Vagina (tissue), 2 donors: ENCODE measurements around the gene RNF213. TPM values are rescaled to one million over a fixed set of nuclear protein-coding genes. Genes with fewer than 3 reads are reported as not detected.

ENCODE experiments used
- DNase-seq, 2 donors: peaks; one replicate each; pipeline ENCODE4 v3.0.0-alpha.2; 2017; ENCODE audit errors: extremely low spot score in 2 of 2
- H3K27ac ChIP-seq: fragments of 200-600 bp; sonication (generic); one replicate; pipeline ENCODE4 v1.5.1; 2019
- H3K27me3 ChIP-seq: fragments of 200-600 bp; sonication (generic); one replicate; pipeline ENCODE4 v1.5.1; 2019
- H3K36me3 ChIP-seq, 2 donors: fragments of 200-600 bp; sonication (generic); one replicate each; pipeline ENCODE4 v1.5.1; 2017 to 2019
- H3K4me1 ChIP-seq: fragments of 200-600 bp; sonication (generic); one replicate; pipeline ENCODE4 v1.5.1; 2019
- H3K4me3 ChIP-seq, 2 donors: fragments of 200-600 bp; sonication (generic); 1 replicate in 1 of 2; 2 replicates in 1 of 2; pipeline ENCODE4 v1.5.1; 2016 to 2019
- H3K9me3 ChIP-seq: fragments of 200-600 bp; sonication (generic); one replicate; pipeline ENCODE4 v1.5.1; 2019
- CTCF ChIP-seq, 3 experiments: fragments of 450-650 bp in 2 of 3; fragments of 200-600 bp in 1 of 3; sonication (generic) in 1 of 3; IDR thresholded peaks; one replicate each; pipeline ENCODE4 v1.5.1; 2017 to 2019; ENCODE audit warnings: antibody characterized with exemption in 3 of 3, mild to moderate bottlenecking in 2 of 3, moderate library complexity in 2 of 3
- POLR2A ChIP-seq, 2 donors: fragments of 450-650 bp; IDR thresholded peaks; one replicate each; pipeline ENCODE4 v1.6.1; 2017; ENCODE audit warnings: antibody characterized with exemption in 2 of 2, mild to moderate bottlenecking in 2 of 2, moderate library complexity in 2 of 2
- POLR2AphosphoS5 ChIP-seq, 2 donors: sonication (generic); formaldehyde crosslinking; IDR thresholded peaks; one replicate each; pipeline ENCODE4 v1.9.0; 2017; ENCODE audit warnings: antibody characterized with exemption in 2 of 2, mild to moderate bottlenecking in 2 of 2, low read depth in 1 of 2; ENCODE audit not compliant: insufficient read depth in 1 of 2
- intact Hi-C: fragments of 100-400 bp; cut with DNase I; formaldehyde crosslinking; loops from one replicate; pipeline ENCODE4 v1.15.1; 2023
- total RNA-seq: library from RNA; depleted of rRNA; stranded (reverse); fragments of >200 nt; gene quantifications from one replicate; pipeline ENCODE4 v1.2.3, GENCODE V29; 2016

Gene RNF213
- total RNA-seq, 1 donor from 2014 or later: 144 TPM

- no peak for DNase-seq
- Histone ChIP-seq H3K4me1 (no peaks in the 10 kb centered on the region), H3K9me3 (peaks cover 6% of the 10 kb centered on the region), H3K4me3 (no peak overlapping the region), H3K27me3 (no peaks in the 10 kb centered on the region), H3K36me3 (peaks cover 0 to 99% of the 10 kb centered on the region in 2 donors), H3K27ac (no peak overlapping the region)
- intact Hi-C loops: no loop called here
- TF ChIP-seq CTCF (IDR thresholded peaks at IDR 0.05) (no peak), POLR2AphosphoS5 (IDR thresholded peaks at IDR 0.05; ENCODE audit: insufficient read depth in 1 of 2, low read depth in 1 of 2) (no peak), POLR2A (IDR thresholded peaks at IDR 0.05) (no peak)
These were observed 43.2 kb downstream of the RNF213 start for GRCh38 chr17:80303824-80304223.

GRCh38 chr17:80307994-80308691 lies 47.5 kb downstream of the RNF213 start:
- TF ChIP-seq CTCF (IDR thresholded peaks at IDR 0.05) (no peak), POLR2A (IDR thresholded peaks at IDR 0.05) (no peak), POLR2AphosphoS5 (IDR thresholded peaks at IDR 0.05; ENCODE audit: insufficient read depth in 1 of 2, low read depth in 1 of 2) (no peak)
- Histone ChIP-seq H3K36me3 (peaks cover 0 to 95% of the 10 kb centered on the region in 2 donors), H3K4me1 (no peaks in the 10 kb centered on the region), H3K27me3 (no peaks in the 10 kb centered on the region), H3K9me3 (peaks cover 6% of the 10 kb centered on the region), H3K4me3 (no peak overlapping the region), H3K27ac (no peak overlapping the region)
- intact Hi-C loops: no loop called here
- no peak for DNase-seq

GRCh38 chr17:80308692-80309517 lies 48.3 kb downstream of the RNF213 start:
- H3K4me3 ChIP-seq: no peak overlapping the region
- no peak for TF ChIP-seq CTCF (IDR thresholded peaks at IDR 0.05)
- no peak for TF ChIP-seq POLR2AphosphoS5 (IDR thresholded peaks at IDR 0.05; ENCODE audit: insufficient read depth in 1 of 2, low read depth in 1 of 2)
- no peak for TF ChIP-seq POLR2A (IDR thresholded peaks at IDR 0.05)
- no peak for DNase-seq
- intact Hi-C loops: no loop called here
- no peaks in the 10 kb centered on the region for H3K27me3 ChIP-seq
- H3K36me3 ChIP-seq: peaks cover 0 to 91% of the 10 kb centered on the region in 2 donors
- H3K4me1 ChIP-seq: no peaks in the 10 kb centered on the region
- H3K27ac ChIP-seq: no peak overlapping the region
- H3K9me3 ChIP-seq: peaks cover 3% of the 10 kb centered on the region

- H3K36me3 ChIP-seq: peaks cover 0 to 72% of the 10 kb centered on the region in 2 donors
- no peak overlapping the region for H3K4me3 ChIP-seq
- no peak overlapping the region for H3K27ac ChIP-seq
- H3K4me1 ChIP-seq: no peaks in the 10 kb centered on the region
- H3K27me3 ChIP-seq: no peaks in the 10 kb centered on the region
- H3K9me3 ChIP-seq: no peaks in the 10 kb centered on the region
- TF ChIP-seq CTCF (IDR thresholded peaks at IDR 0.05) (no peak), POLR2AphosphoS5 (IDR thresholded peaks at IDR 0.05; ENCODE audit: insufficient read depth in 1 of 2, low read depth in 1 of 2) (no peak), POLR2A (IDR thresholded peaks at IDR 0.05) (no peak)
- no peak for DNase-seq
- intact Hi-C loops: no loop called here
These were observed 50.7 kb downstream of the RNF213 start for GRCh38 chr17:80311216-80311827.
